ENCODE measurements around the gene FTHL17.

DNA sequence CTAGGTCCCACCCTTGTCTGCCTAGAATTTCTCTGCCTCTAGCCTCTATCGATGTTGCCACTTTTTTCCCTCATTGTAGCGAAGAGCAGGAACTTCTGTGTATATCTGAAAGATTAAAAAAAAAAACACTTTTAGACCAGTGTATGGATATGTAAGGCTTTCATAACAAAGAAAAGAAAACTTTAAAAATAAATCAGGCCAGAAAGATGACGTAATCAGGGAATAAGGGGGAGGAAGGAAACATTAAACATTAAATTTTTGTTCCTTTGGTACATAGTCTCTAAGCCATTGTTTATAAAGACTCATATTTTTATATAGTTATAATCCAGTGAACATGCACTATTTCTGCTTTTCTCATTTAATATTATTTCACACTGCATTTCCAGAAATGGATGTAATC is 26.2 kb upstream of the FTHL17 start:
- TF ChIP-seq, protein P1, sequence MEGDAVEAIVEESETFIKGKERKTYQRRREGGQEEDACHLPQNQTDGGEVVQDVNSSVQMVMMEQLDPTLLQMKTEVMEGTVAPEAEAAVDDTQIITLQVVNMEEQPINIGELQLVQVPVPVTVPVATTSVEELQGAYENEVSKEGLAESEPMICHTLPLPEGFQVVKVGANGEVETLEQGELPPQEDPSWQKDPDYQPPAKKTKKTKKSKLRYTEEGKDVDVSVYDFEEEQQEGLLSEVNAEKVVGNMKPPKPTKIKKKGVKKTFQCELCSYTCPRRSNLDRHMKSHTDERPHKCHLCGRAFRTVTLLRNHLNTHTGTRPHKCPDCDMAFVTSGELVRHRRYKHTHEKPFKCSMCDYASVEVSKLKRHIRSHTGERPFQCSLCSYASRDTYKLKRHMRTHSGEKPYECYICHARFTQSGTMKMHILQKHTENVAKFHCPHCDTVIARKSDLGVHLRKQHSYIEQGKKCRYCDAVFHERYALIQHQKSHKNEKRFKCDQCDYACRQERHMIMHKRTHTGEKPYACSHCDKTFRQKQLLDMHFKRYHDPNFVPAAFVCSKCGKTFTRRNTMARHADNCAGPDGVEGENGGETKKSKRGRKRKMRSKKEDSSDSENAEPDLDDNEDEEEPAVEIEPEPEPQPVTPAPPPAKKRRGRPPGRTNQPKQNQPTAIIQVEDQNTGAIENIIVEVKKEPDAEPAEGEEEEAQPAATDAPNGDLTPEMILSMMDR (IDR thresholded peaks at IDR 0.05): no peak
- no peak for TF ChIP-seq POLR2A (IDR thresholded peaks at IDR 0.05)

Measured in uterus (tissue), 2 donors.